Right lung (tissue), 10 donors: Measurements from ENCODE around the gene DEUP1. TPM values are rescaled to one million over a fixed set of nuclear protein-coding genes. Genes with fewer than 3 reads are reported as not detected.
"Not testable (repeated sequence)": the region's sequence is repeated elsewhere in the genome, so short reads cannot be mapped to it uniquely, and the experiment has no call there.

Source experiments
- DNase-seq, 2 donors: peaks; one replicate each; pipeline ENCODE4 v3.0.0-alpha.2; 2013
- long read RNA-seq, 8 donors: transcript quantifications; one replicate each; lab custom pipeline, GENCODE V29; 2026
- polyA plus RNA-seq, 5 donors: library from polyadenylated mRNA; unstranded; fragments of 120-200 nt; gene quantifications; one replicate each; pipeline versions ENCODE4 v1.2.1 to v1.2.3, GENCODE V29; 2013; ENCODE audit warnings: inconsistent platforms in 1 of 5, low replicate concordance in 1 of 5; ENCODE audit not compliant: insufficient read length in 5 of 5, insufficient read depth in 1 of 5

The DEUP1 gene
- polyA plus RNA-seq, result 1 to 10 TPM; 1.7 to 3.4 (median 2.9) TPM
- long read RNA-seq, donor 1, partial matches to known transcripts, result 0 of 17 reads
- long read RNA-seq, donor 1, other reads (novel, unspliced or antisense), result 17 of 17 reads
- long read RNA-seq, donor 2, result 0 reads
- long read RNA-seq, donor 3, result 0 reads
- long read RNA-seq, donor 4, partial matches to known transcripts, result 0 of 1 reads
- long read RNA-seq, donor 4, other reads (novel, unspliced or antisense), result 0 of 1 reads
- long read RNA-seq, donor 5, result 0 reads
- long read RNA-seq, donor 6, partial matches to known transcripts, result 0 of 1 reads
- long read RNA-seq, donor 6, other reads (novel, unspliced or antisense), result 0 of 1 reads
- long read RNA-seq, donor 7, result 0 reads
- long read RNA-seq, donor 8, result 0 reads

- DNase-seq, result peak; percentile 66 to 70
Observed at GRCh38 chr11:93330446-93330984, at the start of gene DEUP1. Gene DEUP1 (plus strand): TSS chr11:93330742. CDS start chr11:93332260, 1,518 bp downstream.

- DNase-seq, result no peak
Observed at GRCh38 chr11:93285430-93285829, 45.1 kb upstream of the DEUP1 start.

GRCh38 chr11:93287434-93287833, 43.1 kb upstream of the DEUP1 start:
- DNase-seq, result no peak

GRCh38 chr11:93288079-93288478, 42.5 kb upstream of the DEUP1 start:
- no peak for DNase-seq

- no peak for DNase-seq
Observed at GRCh38 chr11:93288767-93289166, 41.8 kb upstream of the DEUP1 start.

GRCh38 chr11:93289782-93290463, 40.6 kb upstream of the DEUP1 start:
- DNase-seq, result no peak

GRCh38 chr11:93291110-93291509, 39.4 kb upstream of the DEUP1 start:
- DNase-seq, result no peak

GRCh38 chr11:93291898-93292297, 38.6 kb upstream of the DEUP1 start:
- no peak for DNase-seq

GRCh38 chr11:93295921-93296575, 34.5 kb upstream of the DEUP1 start:
- DNase-seq, result no peak

GRCh38 chr11:93303689-93304088, 26.9 kb upstream of the DEUP1 start:
- no peak for DNase-seq

GRCh38 chr11:93314399-93314798, 16.1 kb upstream of the DEUP1 start:
- not testable (repeated sequence) for DNase-seq

GRCh38 chr11:93319224-93319839, 11.2 kb upstream of the DEUP1 start:
- DNase-seq, result no peak

GRCh38 chr11:93320230-93320629, 10.3 kb upstream of the DEUP1 start:
- no peak for DNase-seq

- no peak for DNase-seq
Observed at GRCh38 chr11:93322207-93322606, 8.3 kb upstream of the DEUP1 start.

GRCh38 chr11:93323747-93324146, 6.8 kb upstream of the DEUP1 start:
- no peak for DNase-seq

GRCh38 chr11:93324500-93324899, 6.0 kb upstream of the DEUP1 start:
- no peak for DNase-seq

- DNase-seq, result no peak
Observed at GRCh38 chr11:93326681-93327080, 3.9 kb upstream of the DEUP1 start.

GRCh38 chr11:93329936-93330445, 551 bp upstream of the DEUP1 start:
- peak in 1 of 2 donors; percentile 12 for DNase-seq

GRCh38 chr11:93340223-93340622, 9.7 kb downstream of the DEUP1 start:
- DNase-seq, result peak in 1 of 2 donors; percentile 5

- no peak for DNase-seq
Observed at GRCh38 chr11:93344855-93345333, 14.4 kb downstream of the DEUP1 start.

GRCh38 chr11:93348930-93349329, 18.4 kb downstream of the DEUP1 start:
- DNase-seq, result no peak
